HG02885 (cell line): ENCODE data around the gene PI4K2B.
"Not testable (repeated sequence)": the region's sequence is repeated elsewhere in the genome, so short reads cannot be mapped to it uniquely, and the experiment has no call there.

Experiments used
- ATAC-seq: cut with Tn5 transposase; IDR thresholded peaks from one replicate; pipeline ENCODE4 v1.9.1; 2021; ENCODE audit warnings: mild to moderate bottlenecking; ENCODE audit not compliant: unreplicated experiment, poor library complexity

Gene PI4K2B

GRCh38 chr4:25302626-25303025 is 68.8 kb downstream of the PI4K2B start:
- no peak for ATAC-seq

- no peak for ATAC-seq
Measured at GRCh38 chr4:25303578-25303977, 69.7 kb downstream of the PI4K2B start.

- no peak for ATAC-seq
Measured at GRCh38 chr4:25306518-25307057, 72.8 kb downstream of the PI4K2B start.

- ATAC-seq: no peak
Measured at GRCh38 chr4:25307596-25307995, 73.8 kb downstream of the PI4K2B start.

- ATAC-seq: no peak
Measured at GRCh38 chr4:25308306-25308705, 74.5 kb downstream of the PI4K2B start.

- no peak for ATAC-seq
Measured at GRCh38 chr4:25308761-25309160, 74.9 kb downstream of the PI4K2B start.

GRCh38 chr4:25310066-25310802 is 76.4 kb downstream of the PI4K2B start:
- ATAC-seq: peak; percentile 58

GRCh38 chr4:25310803-25311166 is 77.0 kb downstream of the PI4K2B start:
- peak; percentile 20 for ATAC-seq

GRCh38 chr4:25312496-25313200 is 78.8 kb downstream of the PI4K2B start, which contains the start of gene ZCCHC4:
TSS of gene ZCCHC4 (plus strand) at chr4:25312774. CDS start at chr4:25312810, 36 bp downstream.
- ATAC-seq: peak; percentile 85

- ATAC-seq: no peak
Measured at GRCh38 chr4:25313201-25313895, 79.5 kb downstream of the PI4K2B start.

GRCh38 chr4:25320336-25320735 is 86.5 kb downstream of the PI4K2B start:
- no peak for ATAC-seq

GRCh38 chr4:25320773-25321172 is 86.9 kb downstream of the PI4K2B start:
- ATAC-seq: no peak

- no peak for ATAC-seq
Measured at GRCh38 chr4:25321703-25322102, 87.9 kb downstream of the PI4K2B start.

- not testable (repeated sequence) for ATAC-seq
Measured at GRCh38 chr4:25328463-25328862, 94.6 kb downstream of the PI4K2B start.
